Measurements from ENCODE around the gene DOCK9. TPM values are rescaled to one million over a fixed set of nuclear protein-coding genes. Genes with fewer than 3 reads are reported as not detected.
A peak's percentile ranks its signal among the peaks of the same experiment; 100 is the strongest.

The DOCK9 gene
- total RNA-seq, 1 experiment from 2014 or later, result 4.5 TPM

DNA sequence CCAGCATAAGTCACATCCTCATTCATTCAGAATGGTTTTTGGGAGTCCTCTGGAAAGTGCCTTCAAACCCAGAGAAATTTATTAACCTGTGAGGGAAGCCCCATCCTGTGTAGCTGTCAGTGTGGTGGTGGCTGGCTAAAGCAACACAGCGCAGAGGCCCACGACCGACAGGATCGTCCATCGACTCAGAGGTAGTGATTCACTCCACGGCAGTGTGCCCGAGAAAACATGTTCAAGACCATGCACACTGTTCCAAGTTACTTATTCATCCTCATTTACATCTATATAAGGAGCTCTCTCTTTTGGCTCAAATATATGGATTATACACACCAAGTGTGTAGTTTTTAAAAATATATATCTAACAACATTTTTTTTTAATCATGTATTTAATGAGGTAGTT is 129.1 kb downstream of the DOCK9 start:
- no TSS peak for BruUV-seq (replicated peaks)

DNA sequence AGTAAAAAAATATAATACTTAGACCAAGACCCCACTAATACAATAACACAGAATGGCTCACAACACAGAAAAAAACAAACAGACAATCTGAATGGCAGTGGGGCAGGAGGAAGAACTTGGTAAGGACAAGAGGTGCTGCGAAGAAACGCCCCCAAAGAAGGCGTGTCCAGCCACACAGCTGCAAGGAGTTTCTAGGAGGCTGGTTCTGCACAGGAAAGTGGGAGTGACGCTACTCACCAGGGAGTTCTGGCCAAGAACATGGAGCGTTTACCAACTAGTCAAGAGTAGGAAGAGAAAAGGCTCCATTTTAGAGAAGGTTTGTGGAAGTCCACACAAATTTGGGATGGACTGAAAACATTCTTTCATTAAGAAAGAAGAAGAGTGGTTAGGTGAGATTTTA is 130.1 kb downstream of the DOCK9 start:
- Histone ChIP-seq H3K27ac (ENCODE audit: low read depth, low read length, poor library complexity, severe bottlenecking) (no peak overlapping the region), H3K36me3 (ENCODE audit: insufficient read depth, low read length, poor library complexity, severe bottlenecking) (no peaks in the 10 kb centered on the region), H3K9me3 (ENCODE audit: low read depth, low read length, poor library complexity, severe bottlenecking) (no peaks in the 10 kb centered on the region), H3K27me3 (replicated peaks; ENCODE audit: insufficient read depth, low read depth, low read length, poor library complexity) (no peaks in the 10 kb centered on the region), H3K4me1 (ENCODE audit: insufficient read depth, low read length, poor library complexity, severe bottlenecking) (peaks cover 8% of the 10 kb centered on the region), H3K4me3 (ENCODE audit: low read depth, low read length, poor library complexity, severe bottlenecking) (no peak overlapping the region)
- peak; percentile 80 for DNase-seq (ENCODE audit: low spot score)
- CTCF ChIA-PET, result no interaction called here
- TF ChIP-seq EZH2 (IDR thresholded peaks at IDR 0.05; ENCODE audit: borderline replicate concordance, low read depth, low read length, poor library complexity, severe bottlenecking), result no peak
- TF ChIP-seq, protein P1, sequence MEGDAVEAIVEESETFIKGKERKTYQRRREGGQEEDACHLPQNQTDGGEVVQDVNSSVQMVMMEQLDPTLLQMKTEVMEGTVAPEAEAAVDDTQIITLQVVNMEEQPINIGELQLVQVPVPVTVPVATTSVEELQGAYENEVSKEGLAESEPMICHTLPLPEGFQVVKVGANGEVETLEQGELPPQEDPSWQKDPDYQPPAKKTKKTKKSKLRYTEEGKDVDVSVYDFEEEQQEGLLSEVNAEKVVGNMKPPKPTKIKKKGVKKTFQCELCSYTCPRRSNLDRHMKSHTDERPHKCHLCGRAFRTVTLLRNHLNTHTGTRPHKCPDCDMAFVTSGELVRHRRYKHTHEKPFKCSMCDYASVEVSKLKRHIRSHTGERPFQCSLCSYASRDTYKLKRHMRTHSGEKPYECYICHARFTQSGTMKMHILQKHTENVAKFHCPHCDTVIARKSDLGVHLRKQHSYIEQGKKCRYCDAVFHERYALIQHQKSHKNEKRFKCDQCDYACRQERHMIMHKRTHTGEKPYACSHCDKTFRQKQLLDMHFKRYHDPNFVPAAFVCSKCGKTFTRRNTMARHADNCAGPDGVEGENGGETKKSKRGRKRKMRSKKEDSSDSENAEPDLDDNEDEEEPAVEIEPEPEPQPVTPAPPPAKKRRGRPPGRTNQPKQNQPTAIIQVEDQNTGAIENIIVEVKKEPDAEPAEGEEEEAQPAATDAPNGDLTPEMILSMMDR (conservative IDR thresholded peaks at IDR 0.05; ENCODE audit: low read depth, low read length), result no peak
- BruUV-seq (replicated peaks), result no TSS peak
- intact Hi-C loops (cut with micrococcal nuclease; ENCODE audit: unreplicated experiment), result loop anchor here (10.0 kb wide), 2 partner anchors 417 to 823 kb away; no protein-coding TSS in a partner anchor
- POLR2A ChIA-PET (ENCODE audit: low non-redundant PET), result no interaction called here

More for the DNA sequence above, 129.1 kb downstream of the DOCK9 start:
- Histone ChIP-seq H3K4me1 (ENCODE audit: insufficient read depth, low read length, poor library complexity, severe bottlenecking) (peaks cover 8% of the 10 kb centered on the region), H3K9me3 (ENCODE audit: low read depth, low read length, poor library complexity, severe bottlenecking) (no peaks in the 10 kb centered on the region), H3K36me3 (ENCODE audit: insufficient read depth, low read length, poor library complexity, severe bottlenecking) (no peaks in the 10 kb centered on the region), H3K4me3 (ENCODE audit: low read depth, low read length, poor library complexity, severe bottlenecking) (no peak overlapping the region), H3K27me3 (replicated peaks; ENCODE audit: insufficient read depth, low read depth, low read length, poor library complexity) (no peaks in the 10 kb centered on the region), H3K27ac (ENCODE audit: low read depth, low read length, poor library complexity, severe bottlenecking) (no peak overlapping the region)
- no peak for DNase-seq (ENCODE audit: low spot score)
- intact Hi-C loops (cut with micrococcal nuclease; ENCODE audit: unreplicated experiment), result loop anchor here (10.0 kb wide), 2 partner anchors 416 to 824 kb away; no protein-coding TSS in a partner anchor
- CTCF ChIA-PET, result no interaction called here
- POLR2A ChIA-PET (ENCODE audit: low non-redundant PET), result no interaction called here
- TF ChIP-seq, protein P1 (conservative IDR thresholded peaks at IDR 0.05; ENCODE audit: low read depth, low read length), result no peak
- no peak for TF ChIP-seq EZH2 (IDR thresholded peaks at IDR 0.05; ENCODE audit: borderline replicate concordance, low read depth, low read length, poor library complexity, severe bottlenecking)

GRCh38 chr13:98846986-98847385 is 130.9 kb downstream of the DOCK9 start:
- H3K4me1 ChIP-seq (ENCODE audit: insufficient read depth, low read length, poor library complexity, severe bottlenecking), result peaks cover 8% of the 10 kb centered on the region
- no peak overlapping the region for H3K4me3 ChIP-seq (ENCODE audit: low read depth, low read length, poor library complexity, severe bottlenecking)
- BruUV-seq (replicated peaks), result no TSS peak
- POLR2A ChIA-PET (ENCODE audit: low non-redundant PET), result no interaction called here
- CTCF ChIA-PET, result no interaction called here
- TF ChIP-seq, protein P1 (conservative IDR thresholded peaks at IDR 0.05; ENCODE audit: low read depth, low read length), result no peak
- TF ChIP-seq EZH2 (IDR thresholded peaks at IDR 0.05; ENCODE audit: borderline replicate concordance, low read depth, low read length, poor library complexity, severe bottlenecking), result no peak
- H3K27ac ChIP-seq (ENCODE audit: low read depth, low read length, poor library complexity, severe bottlenecking), result no peak overlapping the region
- H3K9me3 ChIP-seq (ENCODE audit: low read depth, low read length, poor library complexity, severe bottlenecking), result no peaks in the 10 kb centered on the region
- intact Hi-C loops (cut with micrococcal nuclease; ENCODE audit: unreplicated experiment), result loop anchor here (10.0 kb wide), 2 partner anchors 418 to 822 kb away; no protein-coding TSS in a partner anchor
- no peaks in the 10 kb centered on the region for H3K27me3 ChIP-seq (replicated peaks; ENCODE audit: insufficient read depth, low read depth, low read length, poor library complexity)
- no peak for DNase-seq (ENCODE audit: low spot score)
- no peaks in the 10 kb centered on the region for H3K36me3 ChIP-seq (ENCODE audit: insufficient read depth, low read length, poor library complexity, severe bottlenecking)

Measured in A673 (cell line).